ENCODE measurements around the gene GPC3. TPM values are rescaled to one million over a fixed set of nuclear protein-coding genes. Genes with fewer than 3 reads are reported as not detected.

GPC3 gene
- total and polyA plus RNA-seq, 2 of the 4 experiments (the other 2 are of a cell fraction), result not detected

- Histone ChIP-seq H4K8ac (ENCODE audit: low read depth in 2 of 2, low read length in 2 of 2) (no peak overlapping the region), H3K4me1 (ENCODE audit: control insufficient read depth, insufficient read depth, low read length) (peaks cover 5% of the 10 kb centered on the region), H3K4me2 (ENCODE audit: low read depth, low read length) (no peak overlapping the region), H4K91ac (ENCODE audit: insufficient read depth, low read depth, low read length) (no peak overlapping the region), H3K27ac (ENCODE audit: insufficient read depth, low read length) (no peak overlapping the region), H3K23ac (ENCODE audit: low read depth, low read length) (no peak overlapping the region), H3K18ac (ENCODE audit: low read depth, low read length) (no peak overlapping the region), H4K5ac (ENCODE audit: low read depth, low read length) (no peak overlapping the region), H4K20me1 (ENCODE audit: insufficient read depth, low read length) (no peaks in the 10 kb centered on the region), H3K56ac (ENCODE audit: extremely low read depth, insufficient read depth, low read length) (no peak overlapping the region), H3K79me1 (ENCODE audit: low read depth in 1 of 2, low read length in 2 of 2) (no peaks in the 10 kb centered on the region), H2AFZ (replicated peaks; ENCODE audit: low read length, poor library complexity) (no peak overlapping the region), H3K9me1 (ENCODE audit: insufficient read depth, low read length) (no peaks in the 10 kb centered on the region; the same call in 1 of the 2 replicates), H3K36me3 (ENCODE audit: control insufficient read depth, insufficient read depth, low read length) (no peaks in the 10 kb centered on the region), H3K9ac (ENCODE audit: low read depth, low read length) (no peak overlapping the region), H3K14ac (replicated peaks; ENCODE audit: low read depth, low read length) (no peak overlapping the region), H2BK20ac (ENCODE audit: low read depth, low read length) (no peak overlapping the region), H3K27me3 (ENCODE audit: control insufficient read depth, insufficient read depth, low read length) (peaks cover 4% of the 10 kb centered on the region; the same call in 1 of the 2 replicates), H2BK120ac (ENCODE audit: low read depth, low read length) (no peak overlapping the region), H2BK15ac (ENCODE audit: low read depth, low read length) (no peak overlapping the region), H3K4me3 (ENCODE audit: insufficient read depth, low read depth, low read length) (no peak overlapping the region), H3K9me3 (ENCODE audit: control insufficient read depth, insufficient read depth, low read length) (no peaks in the 10 kb centered on the region), H2BK5ac (ENCODE audit: low read depth, low read length, poor library complexity, severe bottlenecking) (no peak overlapping the region), H2AK9ac (replicated peaks; ENCODE audit: low read depth, low read length, poor library complexity) (no peak overlapping the region), H3K4ac (ENCODE audit: low read depth, low read length) (no peak overlapping the region), H2AK5ac (ENCODE audit: low read depth, low read length) (no peak overlapping the region)
- WGBS, 2 experiments (ENCODE audit: extremely low coverage in 2 of 2, insufficient read length in 1 of 2), result no CpG with 5 or more reads among the region's 1 CpG
- intact Hi-C loops (cut with micrococcal nuclease) (no loop called here), dilution Hi-C loops (cut with HindIII; ENCODE audit: low sequenced_read_pairs, unreplicated experiment) (no loop called here), in situ Hi-C loops (cut with MboI; ENCODE audit: low sequenced_read_pairs) (no loop called here)
- POLR2A ChIA-PET (ENCODE audit: unreplicated experiment), result no interaction called here
- DNase-seq (no peak), ATAC-seq (ENCODE audit: low read depth) (no peak)
- TF ChIP-seq POLR2A (IDR thresholded peaks at IDR 0.05; ENCODE audit: low read depth, low read length) (no peak), RCOR1 (IDR thresholded peaks at IDR 0.05; ENCODE audit: insufficient replicate concordance, low read length) (no peak), MXI1 (IDR thresholded peaks at IDR 0.05; ENCODE audit: borderline replicate concordance, low read depth, low read length) (no peak), CEBPB (IDR thresholded peaks at IDR 0.05; ENCODE audit: low read depth, low read length) (no peak), NFE2L2 (IDR thresholded peaks at IDR 0.05; ENCODE audit: low read depth, low read length) (no peak), BHLHE40 (IDR thresholded peaks at IDR 0.05; ENCODE audit: low read depth, low read length) (no peak), FOS (IDR thresholded peaks at IDR 0.05; ENCODE audit: low read depth, low read length) (no peak), RFX5 (IDR thresholded peaks at IDR 0.05; ENCODE audit: low read depth, low read length) (no peak), MAFK (IDR thresholded peaks at IDR 0.05; ENCODE audit: low read depth, low read length) (no peak), MAZ (IDR thresholded peaks at IDR 0.05; ENCODE audit: borderline replicate concordance, low read depth, low read length) (no peak), SMC3 (IDR thresholded peaks at IDR 0.05; ENCODE audit: low read depth, low read length) (no peak), CHD1 (IDR thresholded peaks at IDR 0.05; ENCODE audit: low read depth, low read length) (no peak), CTCF (conservative IDR thresholded peaks at IDR 0.05; ENCODE audit: low read depth, low read length) (no peak), RAD21 (IDR thresholded peaks at IDR 0.05; ENCODE audit: low read length) (no peak)
- TF ChIP-seq, protein P1, sequence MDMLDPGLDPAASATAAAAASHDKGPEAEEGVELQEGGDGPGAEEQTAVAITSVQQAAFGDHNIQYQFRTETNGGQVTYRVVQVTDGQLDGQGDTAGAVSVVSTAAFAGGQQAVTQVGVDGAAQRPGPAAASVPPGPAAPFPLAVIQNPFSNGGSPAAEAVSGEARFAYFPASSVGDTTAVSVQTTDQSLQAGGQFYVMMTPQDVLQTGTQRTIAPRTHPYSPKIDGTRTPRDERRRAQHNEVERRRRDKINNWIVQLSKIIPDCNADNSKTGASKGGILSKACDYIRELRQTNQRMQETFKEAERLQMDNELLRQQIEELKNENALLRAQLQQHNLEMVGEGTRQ (IDR thresholded peaks at IDR 0.05; ENCODE audit: low read depth, low read length), result no peak
- TF ChIP-seq, protein P2, sequence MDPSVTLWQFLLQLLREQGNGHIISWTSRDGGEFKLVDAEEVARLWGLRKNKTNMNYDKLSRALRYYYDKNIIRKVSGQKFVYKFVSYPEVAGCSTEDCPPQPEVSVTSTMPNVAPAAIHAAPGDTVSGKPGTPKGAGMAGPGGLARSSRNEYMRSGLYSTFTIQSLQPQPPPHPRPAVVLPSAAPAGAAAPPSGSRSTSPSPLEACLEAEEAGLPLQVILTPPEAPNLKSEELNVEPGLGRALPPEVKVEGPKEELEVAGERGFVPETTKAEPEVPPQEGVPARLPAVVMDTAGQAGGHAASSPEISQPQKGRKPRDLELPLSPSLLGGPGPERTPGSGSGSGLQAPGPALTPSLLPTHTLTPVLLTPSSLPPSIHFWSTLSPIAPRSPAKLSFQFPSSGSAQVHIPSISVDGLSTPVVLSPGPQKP (IDR thresholded peaks at IDR 0.05; ENCODE audit: borderline replicate concordance, low read depth, low read length), result no peak
- CTCF ChIA-PET, result no interaction called here
- no TSS peak for BruUV-seq (replicated peaks)
Observed at GRCh38 chrX:133514486-133514885, 470.9 kb downstream of the GPC3 start.

Data from IMR-90 (cell line).